HFF-Myc (cell line): Measurements from ENCODE around the gene ARHGAP29.

Experiments used
- DNase-seq: peaks from one replicate; pipeline ENCODE4 v3.0.0-alpha.2; 2011; ENCODE audit warnings: low read depth; ENCODE audit errors: extremely low read depth
- H3K4me3 ChIP-seq: replicated peaks from 2 replicates; pipeline ENCODE4 v1.5.1; 2011; ENCODE audit warnings: low read depth, mild to moderate bottlenecking, control low read depth, low read length
- CTCF ChIP-seq: IDR thresholded peaks from 2 replicates; pipeline ENCODE4 v1.5.1; 2012; ENCODE audit warnings: mild to moderate bottlenecking, low read depth, low read length, control low read depth; ENCODE audit errors: missing control alignments

Gene ARHGAP29

GRCh38 chr1:94143809-94144176 is 93.6 kb downstream of the ARHGAP29 start:
- no peak overlapping the region for H3K4me3 ChIP-seq
- TF ChIP-seq CTCF, result no peak
- no peak for DNase-seq

GRCh38 chr1:94143173-94143808 is 94.1 kb downstream of the ARHGAP29 start:
- H3K4me3 ChIP-seq, result no peak overlapping the region
- no peak for TF ChIP-seq CTCF
- DNase-seq, result no peak

- DNase-seq, result no peak
- TF ChIP-seq CTCF, result no peak
- no peak overlapping the region for H3K4me3 ChIP-seq
Measured at GRCh38 chr1:94142583-94142982, 94.8 kb downstream of the ARHGAP29 start.

- DNase-seq, result no peak
- no peak overlapping the region for H3K4me3 ChIP-seq
- no peak for TF ChIP-seq CTCF
Measured at GRCh38 chr1:94142022-94142421, 95.4 kb downstream of the ARHGAP29 start.

GRCh38 chr1:94132111-94132510 is 105.3 kb downstream of the ARHGAP29 start:
- no peak for DNase-seq
- H3K4me3 ChIP-seq, result no peak overlapping the region
- TF ChIP-seq CTCF, result no peak

GRCh38 chr1:94130851-94131595 is 106.4 kb downstream of the ARHGAP29 start:
- DNase-seq, result no peak
- TF ChIP-seq CTCF, result no peak
- H3K4me3 ChIP-seq, result no peak overlapping the region
